GM19023 (cell line): Measurements from ENCODE around the gene PCED1B.
"Not testable (repeated sequence)": the region's sequence is repeated elsewhere in the genome, so short reads cannot be mapped to it uniquely, and the experiment has no call there.

Source experiments
- ATAC-seq: cut with Tn5 transposase; IDR thresholded peaks from one replicate; pipeline ENCODE4 v1.9.1; 2021; ENCODE audit warnings: mild to moderate bottlenecking, moderate library complexity; ENCODE audit not compliant: unreplicated experiment

The PCED1B gene

DNA sequence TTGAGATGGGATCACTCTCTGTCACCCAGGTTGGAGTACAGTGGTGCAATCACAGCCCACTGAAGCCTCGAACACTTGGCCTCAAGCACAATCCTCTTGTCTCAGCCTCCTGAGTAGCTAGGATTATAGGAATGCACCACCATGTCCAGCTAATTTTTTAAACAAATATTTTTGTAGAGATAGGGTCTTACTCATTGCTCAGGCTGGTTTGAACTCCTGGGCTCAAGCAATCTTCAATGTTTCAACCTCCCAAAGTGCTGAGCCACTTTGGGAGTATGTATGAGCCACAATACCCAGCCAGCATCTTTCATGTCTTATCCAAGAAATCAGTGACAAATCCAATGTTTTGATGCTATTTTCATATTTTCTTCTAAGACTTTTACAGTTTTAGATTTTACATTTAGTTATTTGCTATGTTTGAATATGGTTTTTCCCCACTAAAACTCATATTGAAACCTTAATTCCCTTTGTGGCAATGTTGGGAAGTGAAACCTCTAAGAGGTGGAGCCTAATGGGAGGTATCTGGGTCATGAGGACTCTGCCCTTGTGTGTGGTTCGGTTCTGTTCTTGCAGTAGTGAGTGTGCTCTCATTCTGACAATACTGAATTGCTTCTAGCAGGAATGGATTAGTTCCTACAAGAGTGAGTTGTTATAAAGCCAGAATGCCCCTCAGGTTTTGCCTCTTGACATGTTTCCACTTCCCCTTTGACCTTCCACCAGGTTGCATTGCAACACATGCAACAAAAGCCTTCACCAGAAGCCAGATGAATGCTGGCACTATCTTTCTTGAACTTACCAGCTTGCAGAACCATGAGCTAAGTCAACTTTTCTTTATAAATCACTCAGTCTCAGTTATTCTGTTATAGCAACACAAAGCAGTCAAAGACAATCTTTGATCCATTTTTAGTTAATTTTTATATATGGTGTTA is 81.2 kb downstream of the PCED1B start:
- ATAC-seq, result no peak

DNA sequence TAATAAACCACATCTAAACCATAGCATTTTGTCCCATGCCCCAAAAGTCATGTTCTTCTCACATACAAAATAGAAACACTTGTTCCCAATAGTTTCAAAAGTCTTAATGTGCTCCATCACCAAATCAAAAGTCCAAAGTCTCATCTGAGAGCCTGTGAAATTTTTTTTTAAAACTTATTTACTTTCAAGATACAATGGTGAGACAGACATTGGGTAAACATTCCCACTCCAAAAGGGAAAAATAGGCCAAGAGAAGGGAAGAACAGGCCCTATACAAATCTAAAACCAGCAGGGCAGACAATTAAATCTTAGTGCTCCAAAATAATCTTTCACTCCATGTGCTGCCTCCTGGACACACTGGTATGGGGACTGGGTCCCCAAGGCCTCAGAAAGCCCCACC is 84.7 kb downstream of the PCED1B start:
- ATAC-seq, result no peak

DNA sequence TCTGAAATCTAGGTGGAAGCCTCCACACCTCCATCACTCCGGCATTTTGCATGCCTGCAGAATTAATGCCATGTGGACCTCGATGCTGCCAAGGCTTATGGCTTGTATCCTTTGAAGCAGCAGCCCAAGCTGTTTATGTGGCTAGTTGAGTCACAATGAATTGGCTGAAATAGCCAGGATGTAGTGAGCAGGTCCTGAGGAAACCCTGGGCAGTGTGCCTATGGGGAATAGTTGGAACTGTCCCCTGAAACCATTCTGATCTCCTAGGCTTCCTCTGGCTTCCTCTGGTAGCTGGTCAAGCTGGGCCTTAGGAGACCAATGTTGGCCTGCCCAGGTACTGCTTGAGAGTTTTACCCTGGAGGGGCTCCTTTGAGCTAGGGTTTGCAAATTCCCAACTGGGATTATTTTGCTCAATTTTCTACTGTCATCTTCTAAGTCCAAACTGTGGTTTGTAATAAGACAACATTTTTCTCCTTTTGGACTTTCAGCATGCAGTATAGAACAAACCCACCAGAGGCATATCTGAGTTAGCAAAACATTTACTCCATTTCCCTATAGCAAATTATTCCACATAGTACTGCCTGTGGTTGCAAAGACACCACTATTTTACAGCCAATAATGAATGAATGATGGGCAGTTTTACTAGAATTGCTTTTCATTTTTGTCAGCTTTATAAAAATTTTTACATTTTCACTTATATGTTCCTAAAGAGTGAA is 85.5 kb downstream of the PCED1B start:
- no peak for ATAC-seq

DNA sequence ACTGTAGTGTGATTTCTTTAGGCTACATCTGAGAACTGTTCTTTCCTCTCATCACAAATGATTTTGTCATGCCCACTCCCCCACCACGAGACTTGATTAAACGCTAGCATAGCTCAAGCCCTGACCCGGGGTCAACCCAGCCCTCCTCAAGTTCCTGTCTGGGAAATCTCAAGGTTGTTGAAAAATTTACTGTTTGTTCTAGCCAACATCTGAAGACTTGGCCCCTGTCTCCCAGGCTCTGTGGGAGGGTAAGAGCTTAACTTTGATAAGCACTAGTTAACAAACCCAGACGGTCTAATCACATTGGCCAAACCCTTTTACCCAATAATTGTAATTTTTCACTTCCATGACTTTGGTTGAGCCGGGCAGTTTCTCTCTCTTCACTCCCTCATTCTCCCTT is 86.5 kb downstream of the PCED1B start:
- no peak for ATAC-seq

DNA sequence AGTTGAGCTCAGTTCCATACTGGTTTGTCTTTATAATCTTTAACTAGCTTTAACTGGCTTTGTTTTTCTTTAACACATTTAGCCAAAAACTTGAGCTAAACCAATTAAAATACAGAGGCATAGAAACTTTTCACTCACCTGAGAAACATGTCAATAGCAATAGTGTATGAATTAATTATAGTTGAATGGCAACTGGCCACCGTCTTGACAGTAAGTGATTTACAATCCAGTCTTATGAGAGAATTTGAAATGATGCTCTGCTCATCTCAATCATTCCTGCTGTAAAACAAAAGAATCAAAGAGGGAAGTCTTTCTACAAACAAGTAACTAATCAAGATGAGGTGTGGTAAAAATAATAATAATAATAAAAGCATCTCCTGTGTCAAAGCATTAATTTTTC is 86.9 kb downstream of the PCED1B start:
- no peak for ATAC-seq

DNA sequence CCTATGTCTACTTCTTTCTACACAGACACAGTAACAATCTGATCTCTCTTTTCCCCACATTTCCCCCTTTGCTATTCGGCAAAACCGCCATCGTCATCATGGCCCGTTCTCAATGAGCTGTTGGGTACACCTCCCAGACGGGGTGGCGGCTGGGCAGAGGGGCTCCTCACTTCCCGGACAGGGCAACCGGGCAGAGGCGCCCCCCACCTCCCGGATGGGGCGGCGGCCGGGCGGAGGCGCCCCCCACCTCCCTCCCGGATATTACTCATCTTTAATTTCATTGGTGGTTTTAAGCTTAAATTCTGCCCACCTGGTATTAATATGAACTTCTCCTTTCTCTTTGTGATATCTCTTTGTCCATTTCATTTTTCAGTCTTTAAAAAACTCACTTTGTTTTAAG is 90.9 kb downstream of the PCED1B start:
- ATAC-seq, result not testable (repeated sequence)

DNA sequence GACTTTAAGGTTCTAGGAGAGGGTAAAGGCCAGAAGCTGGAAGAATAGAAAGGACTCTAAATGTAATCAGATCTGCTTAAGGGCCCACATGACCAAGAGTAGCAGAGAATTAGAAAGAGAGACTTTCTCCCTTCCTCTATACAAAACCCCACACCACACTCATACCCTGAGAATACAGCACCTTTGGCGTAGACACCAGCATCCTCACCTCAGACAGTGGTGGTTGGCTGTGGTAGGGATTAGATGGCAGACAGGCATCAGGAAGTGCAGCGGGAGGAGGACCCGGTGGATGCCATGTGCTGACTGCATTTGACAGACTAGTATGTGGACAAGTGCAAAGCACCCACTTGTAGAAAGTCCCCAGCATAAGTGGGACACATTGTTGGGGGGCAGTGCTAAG is 98.6 kb downstream of the PCED1B start:
- no peak for ATAC-seq

DNA sequence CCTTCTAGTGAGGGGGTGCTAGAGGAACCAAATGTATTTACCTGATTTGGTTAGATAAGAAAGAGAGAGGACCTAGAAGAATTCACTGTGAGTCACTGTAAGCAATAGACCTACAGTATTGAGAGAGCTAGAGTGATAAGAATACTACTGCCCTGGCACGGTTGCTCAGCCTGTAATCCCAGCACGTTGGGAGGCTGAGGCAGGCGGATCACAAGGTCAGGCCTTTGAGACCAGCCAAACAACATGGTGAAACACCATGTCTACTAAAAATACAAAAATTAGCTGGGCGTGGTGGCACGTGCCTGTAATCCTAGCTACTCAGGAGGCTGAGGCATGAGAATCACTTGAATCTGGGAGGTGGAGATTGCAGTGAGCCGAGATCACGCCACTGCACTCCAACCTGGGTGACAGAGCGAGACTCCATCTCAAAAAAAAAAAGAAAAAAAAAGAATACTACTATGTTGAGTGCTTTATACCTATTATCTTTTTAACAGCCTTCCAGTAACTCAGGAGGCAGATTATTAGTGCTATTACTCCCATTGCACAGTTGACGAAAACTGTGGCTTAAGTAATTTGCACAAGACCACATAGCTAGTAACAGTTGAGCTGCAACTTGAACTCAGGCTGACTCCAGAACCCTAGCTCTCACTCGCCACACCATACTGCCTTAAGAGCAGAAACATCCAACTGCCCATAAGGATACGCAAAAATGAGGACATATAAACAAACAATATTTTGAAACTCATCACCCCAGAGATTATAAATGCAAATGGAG is 102.9 kb downstream of the PCED1B start:
- not testable (repeated sequence) for ATAC-seq

DNA sequence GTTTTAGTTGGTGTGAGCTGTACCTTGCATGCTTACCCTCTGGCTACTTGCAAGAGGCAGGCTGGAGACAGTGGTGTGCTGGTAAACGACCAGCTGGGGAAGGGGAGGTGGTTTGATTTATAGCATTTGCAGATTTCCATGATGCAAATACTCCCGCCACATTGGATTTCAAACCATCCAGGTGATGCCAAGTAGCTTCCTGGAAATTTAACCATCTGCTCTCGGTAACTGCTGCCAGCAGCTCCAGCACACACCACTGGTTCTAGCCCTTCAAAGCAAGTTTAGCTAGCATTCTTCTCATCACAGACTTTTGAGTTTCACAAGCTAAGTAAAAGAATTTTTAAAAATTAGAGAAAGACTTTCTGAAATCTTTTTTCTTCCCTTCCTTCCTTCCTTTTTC is 104.8 kb downstream of the PCED1B start:
- ATAC-seq, result no peak

DNA sequence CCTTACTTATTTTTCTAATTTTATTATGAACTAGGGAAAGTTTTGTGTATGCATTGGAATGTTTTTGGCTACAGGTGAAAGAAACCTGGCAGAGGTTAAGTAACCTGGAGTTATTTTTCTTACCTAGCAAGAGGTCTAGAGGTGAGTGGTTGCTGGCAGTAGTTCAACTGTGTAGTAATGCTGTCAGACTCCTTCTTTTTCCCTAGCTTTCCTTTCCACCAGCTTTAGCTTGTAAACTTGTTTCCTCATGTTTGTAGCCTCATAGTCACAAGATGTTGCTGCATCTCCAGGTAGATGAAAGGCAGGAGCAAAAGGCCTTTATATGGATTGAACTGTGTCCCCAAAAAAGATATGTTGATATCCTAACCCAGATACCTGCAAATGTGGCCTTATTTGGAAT is 105.4 kb downstream of the PCED1B start:
- ATAC-seq, result no peak

DNA sequence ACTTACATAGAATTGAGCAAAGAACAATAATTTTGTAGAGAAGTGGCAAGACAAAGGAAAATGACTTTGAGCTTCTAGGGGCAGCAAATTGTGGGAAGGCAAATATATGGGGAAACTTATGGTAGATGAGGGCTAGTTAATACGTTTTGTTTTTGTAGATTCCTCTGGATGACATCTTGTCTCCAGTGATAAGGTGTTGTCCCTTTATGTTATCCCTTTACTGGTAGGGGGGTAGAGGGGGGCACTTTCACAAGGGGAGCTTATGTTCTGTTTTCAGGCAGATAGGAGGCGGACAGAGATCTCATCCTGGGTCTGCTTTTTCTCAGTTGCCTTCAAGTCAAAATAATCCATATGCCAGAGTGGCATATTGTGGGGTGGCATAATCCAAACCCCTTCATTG is 106.8 kb downstream of the PCED1B start:
- ATAC-seq, result no peak

DNA sequence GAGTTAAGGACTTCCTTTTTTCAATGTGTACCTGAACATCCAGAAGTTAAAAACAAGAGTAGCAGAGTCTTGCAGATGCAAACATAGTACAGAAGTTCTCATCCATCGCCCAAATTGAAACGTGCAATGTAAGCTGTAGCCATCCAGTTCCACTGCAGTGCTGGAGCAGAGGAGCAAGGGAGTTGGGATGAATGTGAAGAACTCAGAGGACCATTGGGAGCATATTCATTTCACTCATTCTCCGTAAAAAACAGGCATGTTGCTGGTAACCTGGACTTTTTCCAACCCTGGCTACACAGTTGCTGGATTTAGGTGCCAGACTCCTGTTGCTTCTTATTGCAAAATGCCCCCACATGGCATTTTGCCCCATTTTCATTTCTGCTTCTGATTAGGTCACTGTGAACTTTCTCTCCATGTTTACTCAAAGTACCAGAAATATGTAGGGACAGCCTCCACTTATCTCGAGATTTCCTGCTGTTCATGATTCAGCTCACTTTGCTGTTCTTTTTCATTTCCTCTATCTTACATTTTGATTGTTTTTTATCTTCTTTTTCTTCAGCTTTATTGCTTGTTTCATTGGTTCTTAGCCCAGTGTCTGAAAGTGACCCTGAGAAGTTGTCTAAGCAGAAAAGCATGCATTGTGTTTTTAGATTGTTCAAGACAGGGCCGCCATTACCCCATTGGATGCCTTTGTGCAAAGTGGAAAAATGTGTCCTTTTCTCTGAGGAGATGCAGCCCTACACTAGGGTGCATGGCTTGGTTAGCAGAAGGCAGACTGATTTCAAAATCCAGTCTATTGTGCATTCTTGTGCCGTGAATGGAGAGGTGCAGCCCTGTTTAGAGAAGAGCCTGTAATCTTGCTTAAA is 109.4 kb downstream of the PCED1B start:
- no peak for ATAC-seq

DNA sequence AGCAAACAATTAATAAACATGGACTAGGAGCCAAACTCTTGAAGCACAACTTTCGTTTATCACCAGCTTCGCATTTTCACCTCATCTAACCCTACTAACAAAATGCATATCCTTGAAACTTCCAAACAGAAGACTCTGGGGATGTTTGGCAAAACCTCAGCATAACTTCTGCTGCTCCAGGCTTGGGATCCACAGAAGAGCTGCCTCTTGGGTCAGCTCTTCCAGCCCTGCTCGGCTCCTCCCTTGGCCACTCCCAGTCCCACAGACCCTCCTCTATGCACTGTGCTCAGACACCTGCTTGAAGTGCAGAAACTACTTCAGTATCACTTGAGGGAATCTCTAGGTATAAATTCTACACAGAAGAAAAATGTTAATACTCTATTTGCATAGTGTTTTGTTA is 110.3 kb downstream of the PCED1B start:
- ATAC-seq, result no peak

DNA sequence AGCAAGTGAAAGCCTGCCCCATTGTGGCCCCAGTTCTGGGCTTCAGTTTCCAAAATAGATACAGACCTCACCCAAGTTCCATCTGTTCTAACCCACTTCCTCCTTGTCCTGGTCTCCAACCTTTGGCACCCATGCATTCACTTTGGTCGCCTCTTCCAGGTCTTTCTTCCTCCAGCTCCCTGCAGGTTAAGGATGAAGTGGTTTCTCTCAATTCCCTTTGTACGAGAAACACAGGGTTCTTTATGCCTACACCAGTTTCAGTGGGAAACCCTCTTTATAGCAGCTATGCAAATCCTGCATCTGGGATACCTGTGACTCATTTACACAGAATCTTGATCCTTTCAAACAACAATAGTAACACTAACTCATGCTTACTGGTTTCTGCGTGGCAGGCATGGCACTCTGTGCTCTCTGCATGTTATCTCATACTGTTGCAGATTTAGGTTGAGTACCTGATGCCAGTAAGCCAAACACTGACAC is 110.9 kb downstream of the PCED1B start:
- no peak for ATAC-seq

DNA sequence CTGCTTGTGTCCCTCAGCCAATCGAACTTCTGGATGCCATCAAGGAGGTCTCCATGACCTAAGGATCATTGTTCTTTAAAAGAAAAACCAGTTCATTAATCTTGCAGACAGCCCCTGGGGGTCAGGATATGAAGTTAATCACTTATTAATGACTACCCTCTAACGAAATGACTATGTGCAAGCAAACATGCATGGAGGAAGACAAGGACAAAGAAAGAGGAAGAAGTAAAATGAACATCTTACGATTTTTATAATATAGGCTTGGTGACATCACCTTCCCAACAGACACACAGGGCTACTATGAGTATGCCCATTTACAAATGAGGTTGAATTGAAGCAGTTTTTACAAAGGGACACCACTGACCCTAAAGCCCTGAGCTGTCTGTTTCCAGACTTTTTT is 111.5 kb downstream of the PCED1B start:
- no peak for ATAC-seq

DNA sequence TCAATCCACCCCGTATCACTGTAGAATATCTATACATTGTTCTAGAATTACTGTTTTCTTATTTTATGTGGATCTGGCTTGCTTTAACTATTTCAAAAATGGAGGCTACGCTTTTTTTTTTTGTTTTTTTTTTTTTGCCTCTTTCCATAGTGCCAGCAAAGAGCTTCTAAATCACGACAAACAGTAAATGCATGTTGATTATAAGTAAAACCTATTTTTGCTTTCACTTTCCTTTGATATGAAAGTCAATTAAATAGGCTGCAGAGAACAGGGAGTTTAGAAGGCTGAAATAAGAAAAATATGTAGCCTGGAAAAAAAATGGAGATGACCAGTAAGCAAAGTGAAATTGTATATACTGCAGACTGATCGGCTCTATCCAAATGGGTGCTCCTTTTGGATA is 112.6 kb downstream of the PCED1B start:
- ATAC-seq, result no peak

DNA sequence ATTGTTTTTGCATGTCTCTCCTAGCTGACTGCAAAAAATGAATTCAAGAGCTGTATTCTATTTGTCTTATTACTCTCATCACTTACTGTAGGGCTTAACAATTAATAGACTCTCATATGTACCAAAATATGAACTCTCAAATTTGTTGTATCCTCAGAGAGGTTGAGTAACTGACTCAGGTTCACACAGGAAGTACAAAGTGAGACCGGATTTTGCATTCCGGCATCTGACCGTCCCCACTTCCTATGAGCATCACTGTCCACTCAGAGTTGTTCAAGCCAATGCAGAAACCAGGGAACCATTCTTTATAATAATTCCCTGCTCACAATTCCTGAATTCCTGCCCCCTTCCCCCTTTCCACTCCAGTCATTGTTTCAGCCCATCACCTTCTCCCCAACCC is 113.6 kb downstream of the PCED1B start:
- ATAC-seq, result no peak

DNA sequence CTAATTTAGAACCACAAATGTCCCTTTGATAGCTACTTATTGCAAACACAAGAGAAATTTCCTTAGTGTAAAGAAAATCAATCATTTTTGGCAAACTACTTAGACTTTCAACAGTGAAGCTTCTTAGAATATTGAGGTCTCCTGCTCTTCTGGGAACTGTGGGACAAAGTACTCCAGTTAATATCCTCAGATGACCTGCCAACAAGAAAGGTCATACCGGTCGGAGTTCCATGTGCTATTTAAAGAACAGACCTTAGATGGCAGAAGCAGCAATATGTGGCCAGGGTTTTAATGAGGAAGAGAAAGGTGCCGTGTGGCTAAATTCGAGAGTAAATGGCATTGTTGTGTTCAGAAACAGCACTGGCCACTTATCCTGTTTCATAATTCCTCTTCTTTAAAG is 115.1 kb downstream of the PCED1B start:
- ATAC-seq, result no peak

DNA sequence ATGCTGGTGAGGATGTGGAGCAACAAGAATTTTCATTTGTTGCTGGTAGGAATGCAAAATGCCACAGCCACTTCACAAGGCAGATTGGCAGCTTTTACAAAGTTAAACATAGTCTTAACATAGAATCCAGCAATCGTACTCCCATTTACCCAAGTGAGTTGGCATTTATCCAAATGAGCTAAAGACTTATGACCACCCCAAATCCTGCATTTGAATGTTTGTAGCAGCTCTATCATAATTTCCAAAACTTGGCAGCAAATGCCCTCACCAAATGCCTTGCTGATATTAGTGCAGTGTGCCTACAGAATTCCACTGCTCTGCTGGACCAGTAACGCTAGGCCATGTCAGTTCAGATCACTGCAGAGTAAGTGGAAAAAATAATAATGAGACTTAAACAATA is 121.0 kb downstream of the PCED1B start:
- no peak for ATAC-seq

DNA sequence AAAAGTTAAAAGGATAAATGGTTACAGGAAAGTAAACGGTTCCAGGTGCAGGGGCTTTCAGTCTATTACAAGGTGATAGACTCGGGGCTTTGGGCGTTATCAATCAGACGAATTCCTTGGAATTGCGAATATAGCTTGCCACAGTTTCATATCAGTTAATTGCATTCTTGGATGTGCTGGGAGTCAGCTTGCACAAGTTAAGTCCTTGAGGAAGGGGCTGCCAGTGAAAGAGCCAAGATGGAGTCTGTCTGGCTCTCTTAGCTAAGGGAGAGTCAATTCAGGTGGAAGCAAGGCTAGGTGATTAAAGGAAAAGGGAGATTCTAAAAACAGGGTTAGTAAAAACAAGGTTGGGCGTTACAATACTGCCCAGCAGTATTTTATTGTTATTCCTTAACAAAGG is 121.8 kb downstream of the PCED1B start:
- ATAC-seq, result not testable (repeated sequence)
